ENCODE measurements around the gene FAM181A. TPM values are rescaled to one million over a fixed set of nuclear protein-coding genes. Genes with fewer than 3 reads are reported as not detected.

Gene FAM181A
- total RNA-seq, 1 donor from 2014 or later = not detected

DNA sequence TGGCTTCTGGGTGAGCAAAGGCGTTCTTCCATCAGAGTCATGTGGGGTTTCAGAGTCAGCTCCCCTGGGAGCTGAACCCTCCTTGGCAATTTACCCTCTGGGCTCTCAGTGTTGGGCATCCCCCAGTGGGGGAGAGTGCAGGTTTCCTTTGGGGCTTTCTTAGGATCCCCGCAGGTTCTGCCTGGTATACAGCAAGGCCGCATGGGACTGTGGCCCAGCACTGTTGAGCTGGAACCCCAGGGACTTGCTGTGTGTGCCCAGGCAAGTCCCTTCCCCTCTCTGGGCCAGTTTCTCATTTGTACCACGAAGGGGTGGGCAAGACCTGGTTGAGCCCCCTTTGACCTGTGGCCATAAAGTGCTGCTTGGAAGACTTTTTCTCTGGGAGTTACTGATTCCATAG lies 5.5 kb downstream of the FAM181A start:
- Mint-ChIP-seq H3K4me1 (no peaks in the 10 kb centered on the region), H3K36me3 (ENCODE audit: low read depth) (no peaks in the 10 kb centered on the region), H3K27ac (no peak overlapping the region), H3K27me3 (peaks cover 2% of the 10 kb centered on the region), H3K4me3 (no peak overlapping the region), H3K9me3 (no peaks in the 10 kb centered on the region)
- no peak for ATAC-seq (ENCODE audit: low read depth)
- ChIA-PET POLR2A (no interaction called here), CTCF (interaction anchor here (11.7 kb wide), 1 partner anchor 41 kb away, joined by 498 read pairs; the partner anchor contains the start of gene ASB2)
- TF ChIP-seq, protein P1, sequence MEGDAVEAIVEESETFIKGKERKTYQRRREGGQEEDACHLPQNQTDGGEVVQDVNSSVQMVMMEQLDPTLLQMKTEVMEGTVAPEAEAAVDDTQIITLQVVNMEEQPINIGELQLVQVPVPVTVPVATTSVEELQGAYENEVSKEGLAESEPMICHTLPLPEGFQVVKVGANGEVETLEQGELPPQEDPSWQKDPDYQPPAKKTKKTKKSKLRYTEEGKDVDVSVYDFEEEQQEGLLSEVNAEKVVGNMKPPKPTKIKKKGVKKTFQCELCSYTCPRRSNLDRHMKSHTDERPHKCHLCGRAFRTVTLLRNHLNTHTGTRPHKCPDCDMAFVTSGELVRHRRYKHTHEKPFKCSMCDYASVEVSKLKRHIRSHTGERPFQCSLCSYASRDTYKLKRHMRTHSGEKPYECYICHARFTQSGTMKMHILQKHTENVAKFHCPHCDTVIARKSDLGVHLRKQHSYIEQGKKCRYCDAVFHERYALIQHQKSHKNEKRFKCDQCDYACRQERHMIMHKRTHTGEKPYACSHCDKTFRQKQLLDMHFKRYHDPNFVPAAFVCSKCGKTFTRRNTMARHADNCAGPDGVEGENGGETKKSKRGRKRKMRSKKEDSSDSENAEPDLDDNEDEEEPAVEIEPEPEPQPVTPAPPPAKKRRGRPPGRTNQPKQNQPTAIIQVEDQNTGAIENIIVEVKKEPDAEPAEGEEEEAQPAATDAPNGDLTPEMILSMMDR (IDR thresholded peaks at IDR 0.05) = no peak
- intact Hi-C loops (cut with micrococcal nuclease) = no loop called here
- no peak for DNase-seq

GRCh38 chr14:93935213-93935612 lies 8.1 kb downstream of the FAM181A start:
- CTCF ChIA-PET = interaction anchor here (0.9 to 11.7 kb wide), 7 partner anchors 25 to 820 kb away, joined by 3 to 498 read pairs (median 9); partner anchors contain the start of genes ASB2 and CCDC197
- Mint-ChIP-seq H3K27ac (no peak overlapping the region), H3K4me3 (no peak overlapping the region), H3K9me3 (no peaks in the 10 kb centered on the region), H3K36me3 (ENCODE audit: low read depth) (no peaks in the 10 kb centered on the region), H3K27me3 (peaks cover 5% of the 10 kb centered on the region), H3K4me1 (peaks cover 6% of the 10 kb centered on the region)
- no peak for ATAC-seq (ENCODE audit: low read depth)
- TF ChIP-seq, protein P1 (IDR thresholded peaks at IDR 0.05) = no peak
- POLR2A ChIA-PET = interaction anchor here (0.7 kb wide), 1 partner anchor 33 kb away, joined by 3 read pairs; no protein-coding TSS in a partner anchor
- intact Hi-C loops (cut with micrococcal nuclease) = no loop called here
- no peak for DNase-seq

GRCh38 chr14:93936245-93936644 lies 9.1 kb downstream of the FAM181A start:
- DNase-seq (no peak), ATAC-seq (ENCODE audit: low read depth) (peak; percentile 47)
- H3K27ac Mint-ChIP-seq = no peak overlapping the region
- no peaks in the 10 kb centered on the region for H3K9me3 Mint-ChIP-seq
- intact Hi-C loops (cut with micrococcal nuclease) = no loop called here
- H3K36me3 Mint-ChIP-seq (ENCODE audit: low read depth) = no peaks in the 10 kb centered on the region
- POLR2A ChIA-PET = interaction anchor here (0.6 to 1.3 kb wide), 2 partner anchors 23 to 194 kb away, joined by 3 to 7 read pairs; no protein-coding TSS in a partner anchor
- no peak overlapping the region for H3K4me3 Mint-ChIP-seq
- peaks cover 5% of the 10 kb centered on the region for H3K27me3 Mint-ChIP-seq
- TF ChIP-seq, protein P1 (IDR thresholded peaks at IDR 0.05) = no peak
- CTCF ChIA-PET = interaction anchor here (0.9 to 11.7 kb wide), 6 partner anchors 10 to 281 kb away, joined by 3 to 498 read pairs (median 68); partner anchors contain the start of genes ASB2 and CCDC197
- peaks cover 10% of the 10 kb centered on the region for H3K4me1 Mint-ChIP-seq

DNA sequence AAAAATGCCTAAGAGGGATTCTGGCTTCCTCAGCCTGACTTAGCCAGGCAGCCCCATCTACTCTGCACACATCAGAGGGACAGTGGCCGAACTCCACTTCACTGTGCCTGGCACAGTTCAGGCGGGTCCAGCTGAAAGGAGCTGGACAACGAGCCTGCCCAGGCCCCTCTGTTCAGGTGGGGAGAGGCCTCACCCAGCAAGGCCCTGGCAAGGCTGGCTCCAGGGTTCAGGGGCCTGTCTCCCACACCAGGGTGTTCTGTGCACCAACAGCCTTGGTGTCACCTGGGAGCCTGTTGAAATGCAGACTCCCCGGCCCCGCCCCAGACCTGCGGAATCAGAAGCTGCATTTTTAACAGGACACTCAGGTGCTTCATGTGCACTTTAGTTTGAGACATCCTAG lies 9.8 kb downstream of the FAM181A start:
- ChIA-PET POLR2A (interaction anchor here (0.5 to 1.3 kb wide), 3 partner anchors 22 to 627 kb away, joined by 3 to 7 read pairs (median 7); no protein-coding TSS in a partner anchor), CTCF (interaction anchor here (0.7 to 11.7 kb wide), 6 partner anchors 10 to 288 kb away, joined by 3 to 498 read pairs (median 68); partner anchors contain the start of genes ASB2 and CCDC197)
- DNase-seq (no peak), ATAC-seq (ENCODE audit: low read depth) (no peak)
- Mint-ChIP-seq H3K27ac (no peak overlapping the region), H3K9me3 (no peaks in the 10 kb centered on the region), H3K36me3 (ENCODE audit: low read depth) (no peaks in the 10 kb centered on the region), H3K4me3 (no peak overlapping the region), H3K27me3 (peaks cover 5% of the 10 kb centered on the region), H3K4me1 (peaks cover 10% of the 10 kb centered on the region)
- intact Hi-C loops (cut with micrococcal nuclease) = no loop called here
- TF ChIP-seq, protein P1 (IDR thresholded peaks at IDR 0.05) = no peak

DNA sequence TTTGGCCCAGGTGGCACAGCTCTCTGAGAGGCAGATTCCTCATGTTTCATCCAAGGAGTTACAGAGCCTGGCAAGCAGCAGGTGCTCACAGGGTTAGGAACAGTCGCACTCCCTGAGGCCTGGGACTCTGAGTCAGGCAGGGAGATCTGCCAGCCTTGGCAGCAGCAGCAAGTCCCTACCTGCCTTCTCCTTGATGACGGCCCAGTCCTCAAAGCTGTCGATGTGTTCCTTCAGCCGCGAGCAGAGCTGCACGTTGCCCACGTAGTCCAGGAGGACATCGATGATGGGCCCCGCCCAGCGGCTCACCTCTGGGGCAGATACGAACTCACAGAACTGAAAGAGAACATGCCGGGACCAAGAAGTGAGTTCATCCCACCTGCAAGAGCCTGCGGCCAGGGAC lies 10.4 kb downstream of the FAM181A start:
- H3K27me3 Mint-ChIP-seq = peaks cover 5% of the 10 kb centered on the region
- no peaks in the 10 kb centered on the region for H3K9me3 Mint-ChIP-seq
- POLR2A ChIA-PET = interaction anchor here (3.2 kb wide), 1 partner anchor 32 kb away, joined by 91 read pairs; no protein-coding TSS in a partner anchor
- no peaks in the 10 kb centered on the region for H3K36me3 Mint-ChIP-seq (ENCODE audit: low read depth)
- H3K4me1 Mint-ChIP-seq = peaks cover 10% of the 10 kb centered on the region
- no peak overlapping the region for H3K27ac Mint-ChIP-seq
- ATAC-seq (ENCODE audit: low read depth) (no peak), DNase-seq (no peak)
- TF ChIP-seq, protein P1 (IDR thresholded peaks at IDR 0.05) = no peak
- CTCF ChIA-PET = interaction anchor here (2.6 to 11.7 kb wide), 4 partner anchors 23 to 99 kb away, joined by 9 to 498 read pairs (median 216); partner anchors contain the start of genes ASB2 and CCDC197
- H3K4me3 Mint-ChIP-seq = no peak overlapping the region
- intact Hi-C loops (cut with micrococcal nuclease) = no loop called here
